Measurements from ENCODE around the gene MT1F.

DNA sequence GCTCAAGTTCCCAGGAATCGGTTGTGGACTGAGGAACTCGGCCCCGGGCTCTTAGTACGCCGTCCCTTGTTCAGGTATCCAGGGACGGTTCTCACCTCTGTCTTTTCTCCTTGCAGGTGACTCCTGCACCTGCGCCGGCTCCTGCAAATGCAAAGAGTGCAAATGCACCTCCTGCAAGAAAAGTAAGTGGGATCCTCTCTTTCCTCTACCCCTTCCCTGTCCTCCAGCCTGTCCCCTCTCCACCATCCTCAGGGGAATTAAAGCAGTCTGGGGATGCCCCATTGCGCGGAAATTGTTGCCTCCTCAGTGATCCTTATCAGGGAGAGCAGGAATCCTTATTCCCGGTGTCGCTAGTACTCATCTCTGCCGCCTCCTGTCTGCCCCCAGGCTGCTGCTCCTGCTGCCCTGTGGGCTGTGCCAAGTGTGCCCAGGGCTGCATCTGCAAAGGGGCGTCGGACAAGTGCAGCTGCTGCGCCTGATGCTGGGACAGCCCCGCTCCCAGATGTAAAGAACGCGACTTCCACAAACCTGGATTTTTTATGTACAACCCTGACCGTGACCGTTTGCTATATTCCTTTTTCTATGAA lies 48.8 kb upstream of the MT1F start:
- no peak for TF ChIP-seq POLR2A (IDR thresholded peaks at IDR 0.05; ENCODE audit: low read length)
- no peak for TF ChIP-seq GATA1 (IDR thresholded peaks at IDR 0.05; ENCODE audit: low read depth, low read length)
